H1 (cell line): ENCODE measurements around the gene ACAP3. TPM values are rescaled to one million over a fixed set of nuclear protein-coding genes. Genes with fewer than 3 reads are reported as not detected.
A peak's percentile ranks its signal among the peaks of the same experiment; 100 is the strongest.

Experiments used
- CTCF ChIA-PET: fragments of 300-600 bp; sonication (Branson Sonifier 250); formaldehyde crosslinking; loops from one replicate; lab custom pipeline; 2021; ENCODE audit not compliant: partially characterized antibody; lab: Charles Lee
- POLR2A ChIA-PET: fragments of 300-600 bp; sonication (Branson Sonifier 250); formaldehyde crosslinking; loops from one replicate; lab custom pipeline; 2021; ENCODE audit warnings: inconsistent platforms; ENCODE audit not compliant: partially characterized antibody; lab: Charles Lee
- DNase-seq, 2 experiments: peaks; one replicate each; pipeline versions ENCODE4 v3.0.0 to v3.0.0-alpha.2; 2010 to 2022; ENCODE audit warnings: low spot score in 2 of 2, low read depth in 1 of 2, mixed read lengths in 1 of 2
- FAIRE-seq: peaks from 2 replicates; lab custom pipeline; 2011; peaks lifted over from hg19 to GRCh38; lab: Jason Lieb, UNC
- H2AFZ ChIP-seq: 2 replicates; pipeline ENCODE4 v1.8.1; 2012; ENCODE audit warnings: low read length, inconsistent platforms
- H2AK5ac ChIP-seq: 2 replicates; pipeline ENCODE4 v1.6.1; 2013; ENCODE audit warnings: low read depth, low read length
- H2BK120ac ChIP-seq: replicated peaks from 2 replicates; pipeline ENCODE3; 2013; ENCODE audit warnings: low read depth, low read length, inconsistent platforms
- H2BK12ac ChIP-seq: 2 replicates; pipeline ENCODE4 v1.6.1; 2013; ENCODE audit warnings: low read depth, low read length
- H2BK15ac ChIP-seq: 2 replicates; pipeline ENCODE4 v1.6.1; 2013; ENCODE audit warnings: low read length
- H2BK20ac ChIP-seq: 2 replicates; pipeline ENCODE4 v1.6.1; 2013; ENCODE audit warnings: low read length
- H2BK5ac ChIP-seq: 2 replicates; pipeline ENCODE4 v1.6.1; 2013; ENCODE audit warnings: low read depth, low read length
- H3K14ac ChIP-seq: 2 replicates; pipeline ENCODE4 v1.6.1; 2013; ENCODE audit warnings: inconsistent platforms; ENCODE audit not compliant: insufficient read length
- H3K18ac ChIP-seq: 2 replicates; pipeline ENCODE4 v1.6.1; 2013; ENCODE audit warnings: low read length; ENCODE audit errors: extremely low read depth
- H3K23ac ChIP-seq: 2 replicates; pipeline ENCODE4 v1.6.1; 2013; ENCODE audit warnings: inconsistent platforms; ENCODE audit not compliant: insufficient read length
- H3K23me2 ChIP-seq: 2 replicates; pipeline ENCODE4 v1.6.1; 2013; ENCODE audit warnings: low read depth, low read length
- H3K27ac ChIP-seq: 2 replicates; pipeline ENCODE4 v1.6.1; 2011; ENCODE audit warnings: low read depth, low read length, inconsistent platforms
- H3K27me3 ChIP-seq, 4 experiments: replicated peaks in 1 of 4; 1 replicate in 1 of 4; 2 replicates in 3 of 4; pipeline versions ENCODE4 v1.6.1 to v1.8.1; 2011 to 2013; ENCODE audit warnings: low read length in 3 of 4, mild to moderate bottlenecking in 3 of 4, inconsistent platforms in 2 of 4, mixed read lengths in 2 of 4, moderate library complexity in 1 of 4; ENCODE audit not compliant: control insufficient read depth in 3 of 4, insufficient read depth in 3 of 4; ENCODE audit errors: extremely low read depth in 1 of 4
- H3K36me3 ChIP-seq, 4 experiments: 2 replicates each; pipeline versions ENCODE4 v1.6.1 to v1.8.1; 2011 to 2013; ENCODE audit warnings: mild to moderate bottlenecking in 4 of 4, low read length in 3 of 4, moderate library complexity in 2 of 4, control low read depth in 1 of 4, inconsistent platforms in 1 of 4; ENCODE audit not compliant: insufficient read depth in 4 of 4, control insufficient read depth in 2 of 4
- H3K4ac ChIP-seq: replicated peaks from 2 replicates; pipeline ENCODE3; 2013; ENCODE audit warnings: low read length, low read depth, mixed read lengths, inconsistent platforms; ENCODE audit not compliant: insufficient read length
- H3K4me1 ChIP-seq, 4 experiments: replicated peaks in 1 of 4; 1 replicate in 1 of 4; 2 replicates in 3 of 4; pipeline versions ENCODE4 v1.6.1 to v1.8.1; 2011 to 2013; ENCODE audit warnings: low read length in 3 of 4, inconsistent platforms in 2 of 4, mixed read lengths in 1 of 4; ENCODE audit not compliant: insufficient read depth in 4 of 4, control insufficient read depth in 3 of 4
- H3K4me2 ChIP-seq, 2 experiments: 2 replicates each; pipeline versions ENCODE4 v1.6.1 to v1.8.1; 2011 to 2013; ENCODE audit warnings: low read depth in 2 of 2, low read length in 2 of 2, control low read depth in 1 of 2, inconsistent platforms in 1 of 2, mild to moderate bottlenecking in 1 of 2; ENCODE audit not compliant: insufficient read depth in 1 of 2
- H3K4me3 ChIP-seq, 4 experiments: fragments of 200-600, 300-600 bp in 1 of 4; sonication (generic), shearing (Covaris generic), sonication (Bioruptor Twin) in 1 of 4; 2 replicates each; pipeline versions ENCODE4 v1.5.1 to v1.8.1; 2011 to 2016; ENCODE audit warnings: low read length in 4 of 4, low read depth in 3 of 4, control low read depth in 2 of 4, inconsistent platforms in 2 of 4, mild to moderate bottlenecking in 2 of 4, mixed read lengths in 1 of 4, moderate library complexity in 1 of 4; ENCODE audit not compliant: insufficient read depth in 2 of 4; ENCODE audit errors: extremely low read depth in 1 of 4
- H3K56ac ChIP-seq: replicated peaks from 2 replicates; pipeline ENCODE3; 2013; ENCODE audit warnings: low read depth, mild to moderate bottlenecking, mixed read lengths, low read length, inconsistent platforms; ENCODE audit not compliant: insufficient read length
- H3K79me1 ChIP-seq: 2 replicates; pipeline ENCODE4 v1.6.1; 2013; ENCODE audit warnings: low read depth, low read length, control low read depth
- H3K79me2 ChIP-seq, 2 experiments: 2 replicates each; pipeline versions ENCODE4 v1.6.1 to v1.8.1; 2012 to 2013; ENCODE audit warnings: low read length in 2 of 2, mild to moderate bottlenecking in 2 of 2, inconsistent platforms in 1 of 2; ENCODE audit not compliant: insufficient read depth in 2 of 2, control insufficient read depth in 1 of 2
- H3K9ac ChIP-seq, 4 experiments: replicated peaks in 1 of 4; 1 replicate in 1 of 4; 2 replicates in 3 of 4; pipeline versions ENCODE4 v1.6.1 to v1.8.1; 2011 to 2013; ENCODE audit warnings: low read depth in 3 of 4, low read length in 3 of 4, control low read depth in 2 of 4, mild to moderate bottlenecking in 2 of 4, moderate library complexity in 2 of 4, inconsistent platforms in 1 of 4; ENCODE audit errors: extremely low read depth in 1 of 4
- H3K9me3 ChIP-seq, 2 experiments: 2 replicates each; pipeline versions ENCODE4 v1.6.1 to v1.8.1; 2012 to 2013; ENCODE audit warnings: mild to moderate bottlenecking in 2 of 2, moderate library complexity in 2 of 2, control low read depth in 1 of 2, inconsistent platforms in 1 of 2, low read depth in 1 of 2, low read length in 1 of 2, mixed read lengths in 1 of 2; ENCODE audit not compliant: insufficient read depth in 2 of 2
- H4K20me1 ChIP-seq, 2 experiments: replicated peaks in 1 of 2; 2 replicates each; pipeline versions ENCODE3 to v1.8.1; 2011 to 2013; ENCODE audit warnings: inconsistent platforms in 2 of 2, low read length in 2 of 2, mild to moderate bottlenecking in 1 of 2; ENCODE audit not compliant: insufficient read depth in 2 of 2, control insufficient read depth in 1 of 2
- H4K5ac ChIP-seq: 2 replicates; pipeline ENCODE4 v1.6.1; 2013; ENCODE audit warnings: low read length, low read depth, mixed read lengths, inconsistent platforms; ENCODE audit not compliant: insufficient read length
- H4K8ac ChIP-seq: 2 replicates; pipeline ENCODE4 v1.8.0; 2013; ENCODE audit warnings: mild to moderate bottlenecking, moderate library complexity, low read length, inconsistent platforms; ENCODE audit not compliant: insufficient read depth; ENCODE audit errors: extremely low read depth
- H4K91ac ChIP-seq: replicated peaks from 2 replicates; pipeline ENCODE3; 2013; ENCODE audit warnings: low read length, mixed read lengths, inconsistent platforms; ENCODE audit not compliant: insufficient read length
- BACH1 ChIP-seq: IDR thresholded peaks from 2 replicates; pipeline ENCODE4 v1.6.1; 2012; ENCODE audit warnings: low read length, improper control_type of control experiment
- CBX5 ChIP-seq: fragments of 300-800, 300-1000 bp; sonication (generic); IDR thresholded peaks from 2 replicates; pipeline ENCODE4 v1.7.1; 2016; ENCODE audit warnings: antibody characterized with exemption, low read length, low read depth
- CEBPB ChIP-seq: IDR thresholded peaks from 2 replicates; pipeline ENCODE4 v1.6.1; 2012; ENCODE audit warnings: low read depth, low read length
- GTF2F1 ChIP-seq: IDR thresholded peaks from 2 replicates; pipeline ENCODE4 v1.6.1; 2012; ENCODE audit warnings: low read depth, low read length, improper control_type of control experiment, borderline replicate concordance
- POU5F1 ChIP-seq: IDR thresholded peaks from 2 replicates; pipeline ENCODE4 v1.6.1; 2011; ENCODE audit warnings: low read depth, mild to moderate bottlenecking, low read length, moderate library complexity
- RBBP5 ChIP-seq: IDR thresholded peaks from 2 replicates; pipeline ENCODE4 v1.7.1; 2012; ENCODE audit warnings: low read depth, mild to moderate bottlenecking, inconsistent platforms, low read length, moderate library complexity, borderline replicate concordance
- RXRA ChIP-seq: IDR thresholded peaks from 2 replicates; pipeline ENCODE4 v1.6.1; 2011; ENCODE audit warnings: low read depth, mild to moderate bottlenecking, low read length, moderate library complexity; ENCODE audit not compliant: insufficient read depth
- SAP30 ChIP-seq: fragments of 300-600 bp; sonication (generic); IDR thresholded peaks from 2 replicates; pipeline ENCODE4 v1.7.1; 2012; ENCODE audit warnings: low read length, moderate library complexity, mild to moderate bottlenecking, inconsistent platforms; ENCODE audit not compliant: insufficient read depth, insufficient replicate concordance
- TAF7 ChIP-seq: optimal IDR thresholded peaks from 2 replicates; pipeline ENCODE3; 2011; ENCODE audit warnings: low read depth, mild to moderate bottlenecking, inconsistent platforms, low read length, moderate library complexity, borderline replicate concordance
- YY1 ChIP-seq: IDR thresholded peaks from 2 replicates; pipeline ENCODE4 v1.6.1; 2011; ENCODE audit warnings: low read depth, mild to moderate bottlenecking, low read length
- WGBS, 2 experiments: shearing (Covaris generic) in 1 of 2; methylation state at CpG; one replicate each; pipeline versions ENCODE4 v1.1.6 to v1.1.7; 2013 to 2015; ENCODE audit warnings: low lambda C conversion rate in 2 of 2, mixed read lengths in 2 of 2, inconsistent platforms in 1 of 2, low coverage in 1 of 2, missing lambda C conversion rate in 1 of 2; ENCODE audit not compliant: insufficient replicate concordance in 2 of 2, insufficient coverage in 1 of 2, insufficient read length in 1 of 2; ENCODE audit errors: extremely low coverage in 1 of 2, missing lambda C conversion rate in 1 of 2; 5-methylcytosine and 5-hydroxymethylcytosine counted together
- polyA plus RNA-seq, 7 experiments: library from polyadenylated mRNA; depleted of rRNA in 3 of 7; stranded (reverse) in 5 of 7; unstranded in 2 of 7; fragments of >200 nt in 5 of 7; fragments of 200-250 nt in 2 of 7; gene quantifications; 1 replicate in 5 of 7; 2 replicates in 1 of 7; 4 replicates in 1 of 7; pipeline versions ENCODE4 v1.2.1 to v1.2.3, GENCODE V29; 2011 to 2013; ENCODE audit warnings: missing spikeins in 2 of 7, mixed read lengths in 2 of 7
- total RNA-seq: library from RNA; stranded (reverse); fragmentation: NEBNext Ultra II Directional; extraction: Animal tissue kit (Norgen Biotek cat#: 25700); gene quantifications from 2 replicates; pipeline ENCODE4 v1.2.1, GENCODE V29; 2021
- TF ChIP-seq, protein P1 (sequence below): IDR thresholded peaks from 2 replicates; pipeline ENCODE4 v1.6.1; 2011; ENCODE audit warnings: low read length, improper control_type of control experiment

The ACAP3 gene
- total and polyA plus RNA-seq, 2 of the 8 experiments (the other 6 are each of a cell fraction or from before 2014, with no cell fraction given), result 14.8 to 28.3 TPM

- H3K4me1 ChIP-seq, result peaks cover 0 to 16% (median 9%) of the 10 kb centered on the region in 4 experiments; a peak in 5 of 7 replicates
- no peak overlapping the region for H3K56ac ChIP-seq
- H3K9ac ChIP-seq, result no peak overlapping the region
- H3K79me2 ChIP-seq, result peaks cover 0 to 28% of the 10 kb centered on the region in 2 experiments; a peak in 3 of 4 replicates
- DNase-seq (no peak), FAIRE-seq (no peak)
- ChIA-PET POLR2A (interaction anchor here (0.9 to 3.1 kb wide), 11 partner anchors 8 to 118 kb away, joined by 3 to 12 read pairs (median 3); partner anchors contain the start of genes AURKAIP1, CCNL2 and TAS1R3), CTCF (interaction anchor here (0.6 to 4.4 kb wide), 8 partner anchors 8 to 158 kb away, joined by 3 to 34 read pairs (median 4); no protein-coding TSS in a partner anchor)
- no peak overlapping the region for H2AFZ ChIP-seq
- peaks cover 12% of the 10 kb centered on the region; the same call in 1 of the 2 replicates for H3K23me2 ChIP-seq
- H3K4ac ChIP-seq, result no peak overlapping the region
- peaks cover 0 to 10% (median 6%) of the 10 kb centered on the region in 4 experiments; a peak in 5 of 8 replicates for H3K36me3 ChIP-seq
- H3K9me3 ChIP-seq, result peaks cover 0 to 1% of the 10 kb centered on the region in 2 experiments; a peak in 1 of 4 replicates
- no peak overlapping the region for H2BK20ac ChIP-seq
- no peaks in the 10 kb centered on the region for H3K27me3 ChIP-seq
- H3K4me3 ChIP-seq, result no peak overlapping the region
- 92% methylated on average over 12 of the region's 12 CpGs; no CpG with 5 or more reads in 1 of the 2 experiments for WGBS, 2 experiments
- peaks cover 21% of the 10 kb centered on the region for H3K79me1 ChIP-seq
- H4K91ac ChIP-seq, result no peak overlapping the region
- H3K27ac ChIP-seq, result no peak overlapping the region
- H2BK12ac ChIP-seq, result no peak overlapping the region
- H4K20me1 ChIP-seq, result peaks cover 16 to 40% of the 10 kb centered on the region in 2 experiments
- no peak overlapping the region for H2BK15ac ChIP-seq
- no peak overlapping the region for H2BK5ac ChIP-seq
- H2AK5ac ChIP-seq, result no peak overlapping the region
- no peak overlapping the region for H4K5ac ChIP-seq
- H3K14ac ChIP-seq, result no peak overlapping the region
- no peak overlapping the region for H3K4me2 ChIP-seq
- H3K23ac ChIP-seq, result no peak overlapping the region
- H2BK120ac ChIP-seq, result no peak overlapping the region
- no peak overlapping the region for H3K18ac ChIP-seq
- H4K8ac ChIP-seq, result peak overlapping the region; percentile 16
- no peak for TF ChIP-seq SAP30
- TF ChIP-seq RBBP5, result no peak
- TF ChIP-seq TAF7, result no peak
- TF ChIP-seq GTF2F1, result no peak
- no peak for TF ChIP-seq CBX5
- TF ChIP-seq RXRA, result no peak
- no peak for TF ChIP-seq POU5F1
- TF ChIP-seq, protein P1, sequence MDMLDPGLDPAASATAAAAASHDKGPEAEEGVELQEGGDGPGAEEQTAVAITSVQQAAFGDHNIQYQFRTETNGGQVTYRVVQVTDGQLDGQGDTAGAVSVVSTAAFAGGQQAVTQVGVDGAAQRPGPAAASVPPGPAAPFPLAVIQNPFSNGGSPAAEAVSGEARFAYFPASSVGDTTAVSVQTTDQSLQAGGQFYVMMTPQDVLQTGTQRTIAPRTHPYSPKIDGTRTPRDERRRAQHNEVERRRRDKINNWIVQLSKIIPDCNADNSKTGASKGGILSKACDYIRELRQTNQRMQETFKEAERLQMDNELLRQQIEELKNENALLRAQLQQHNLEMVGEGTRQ, result no peak
- TF ChIP-seq CEBPB, result no peak
- TF ChIP-seq BACH1, result no peak
- TF ChIP-seq YY1, result no peak
Observed at GRCh38 chr1:1345860-1346500, 38.2 kb upstream of the ACAP3 start.
